CD14-positive monocyte (primary cell): Measurements from ENCODE around the gene STK33. TPM values are rescaled to one million over a fixed set of nuclear protein-coding genes. Genes with fewer than 3 reads are reported as not detected.

ENCODE experiments used
- DNase-seq, 3 donors: peaks; one replicate each; pipeline ENCODE4 v3.0.0-alpha.2; 2011 to 2022
- H2AFZ ChIP-seq: 2 replicates; pipeline ENCODE4 v1.6.0; 2012; ENCODE audit warnings: mild to moderate bottlenecking, low read depth, low read length, inconsistent platforms; ENCODE audit not compliant: insufficient read depth, poor library complexity, severe bottlenecking
- H3K27ac ChIP-seq, 2 donors: 1 replicate in 1 of 2; 2 replicates in 1 of 2; pipeline ENCODE4 v1.5.1; 2012 to 2013; ENCODE audit warnings: low read length in 2 of 2, control low read depth in 1 of 2, inconsistent platforms in 1 of 2, low read depth in 1 of 2, mild to moderate bottlenecking in 1 of 2
- H3K27me3 ChIP-seq, 2 donors: one replicate each; pipeline versions ENCODE4 v1.6.0 to v1.6.1; 2011 to 2013; ENCODE audit warnings: low read length in 2 of 2; ENCODE audit not compliant: control insufficient read depth in 2 of 2, insufficient read depth in 2 of 2
- H3K36me3 ChIP-seq, 2 donors: replicated peaks in 1 of 2; 1 replicate in 1 of 2; 2 replicates in 1 of 2; pipeline versions ENCODE4 v1.5.1 to v1.6.1; 2012 to 2013; ENCODE audit warnings: low read length in 2 of 2, control low read depth in 1 of 2, inconsistent platforms in 1 of 2, mild to moderate bottlenecking in 1 of 2; ENCODE audit not compliant: insufficient read depth in 2 of 2, control insufficient read depth in 1 of 2
- H3K4me1 ChIP-seq, 2 donors: 1 replicate in 1 of 2; 2 replicates in 1 of 2; pipeline versions ENCODE4 v1.5.1 to v1.6.1; 2012 to 2013; ENCODE audit warnings: low read length in 2 of 2, control low read depth in 1 of 2, inconsistent platforms in 1 of 2, mild to moderate bottlenecking in 1 of 2, moderate library complexity in 1 of 2; ENCODE audit not compliant: insufficient read depth in 2 of 2, control insufficient read depth in 1 of 2
- H3K4me2 ChIP-seq: replicated peaks from 2 replicates; pipeline ENCODE3; 2012; ENCODE audit warnings: low read length, moderate library complexity, mild to moderate bottlenecking; ENCODE audit not compliant: poor library complexity, severe bottlenecking; ENCODE audit errors: extremely low read depth
- H3K4me3 ChIP-seq, 3 experiments: fragments of 200-600 bp in 1 of 3; sonication (generic) in 1 of 3; replicated peaks in 1 of 3; 1 replicate in 2 of 3; 2 replicates in 1 of 3; pipeline ENCODE4 v1.5.1; 2011 to 2013; ENCODE audit warnings: low read length in 3 of 3, mild to moderate bottlenecking in 3 of 3, control low read depth in 2 of 3, low read depth in 2 of 3, inconsistent platforms in 1 of 3, moderate library complexity in 1 of 3
- H3K79me2 ChIP-seq: 2 replicates; pipeline ENCODE4 v1.6.0; 2012; ENCODE audit warnings: mild to moderate bottlenecking, control low read depth, inconsistent platforms, low read length, moderate library complexity; ENCODE audit not compliant: insufficient read depth
- H3K9ac ChIP-seq: 2 replicates; pipeline ENCODE4 v1.6.0; 2017; ENCODE audit warnings: low read length, mild to moderate bottlenecking; ENCODE audit not compliant: insufficient read depth, poor library complexity, severe bottlenecking
- H3K9me3 ChIP-seq, 2 donors: replicated peaks in 1 of 2; 1 replicate in 1 of 2; 2 replicates in 1 of 2; pipeline versions ENCODE4 v1.5.1 to v1.6.1; 2012 to 2013; ENCODE audit warnings: low read length in 2 of 2, control low read depth in 1 of 2; ENCODE audit not compliant: control insufficient read depth in 1 of 2, insufficient read depth in 1 of 2
- H4K20me1 ChIP-seq: 2 replicates; pipeline ENCODE4 v1.6.0; 2012; ENCODE audit warnings: mild to moderate bottlenecking, low read length, control low read depth, moderate library complexity; ENCODE audit not compliant: insufficient read depth
- H3K27ac Mint-ChIP-seq, 7 donors: one replicate each; pipeline ENCODE4 v1.8.0; 2020; ENCODE audit warnings: mild to moderate bottlenecking in 7 of 7, mixed read lengths in 7 of 7, moderate library complexity in 6 of 7, inconsistent platforms in 2 of 7
- H3K27me3 Mint-ChIP-seq, 3 donors: one replicate each; pipeline ENCODE4 v1.8.0; 2021 to 2022; ENCODE audit warnings: low read depth in 3 of 3, mild to moderate bottlenecking in 3 of 3, mixed read lengths in 3 of 3, moderate library complexity in 3 of 3, inconsistent platforms in 1 of 3
- H3K36me3 Mint-ChIP-seq, 2 donors: one replicate each; pipeline ENCODE4 v1.8.0; 2020; ENCODE audit warnings: mixed read lengths in 2 of 2, inconsistent platforms in 1 of 2, mild to moderate bottlenecking in 1 of 2
- H3K4me1 Mint-ChIP-seq: one replicate; pipeline ENCODE4 v1.8.0; 2020; ENCODE audit warnings: mild to moderate bottlenecking, mixed read lengths
- H3K4me3 Mint-ChIP-seq, 2 donors: one replicate each; pipeline ENCODE4 v1.8.0; 2020; ENCODE audit warnings: mild to moderate bottlenecking in 2 of 2, mixed read lengths in 2 of 2, moderate library complexity in 1 of 2
- H3K9me3 Mint-ChIP-seq, 7 donors: one replicate each; pipeline ENCODE4 v1.8.0; 2020 to 2022; ENCODE audit warnings: mixed read lengths in 7 of 7, mild to moderate bottlenecking in 6 of 7, moderate library complexity in 6 of 7, inconsistent platforms in 2 of 7
- CTCF ChIP-seq: fragments of 200-600 bp; IDR thresholded peaks from one replicate; pipeline ENCODE4 v1.8.0; 2022; ENCODE audit warnings: antibody characterized with exemption, mild to moderate bottlenecking
- WGBS: methylation state at CpG from one replicate; pipeline ENCODE4 v1.1.5; 2013; ENCODE audit warnings: missing lambda C conversion rate; ENCODE audit not compliant: insufficient coverage; 5-methylcytosine and 5-hydroxymethylcytosine counted together
- intact Hi-C, 2 donors: fragments of 100-400 bp; cut with micrococcal nuclease; formaldehyde crosslinking; loops; one replicate each; pipeline versions ENCODE4 v1.15.0 to v1.15.1; 2023
- polyA plus RNA-seq, 3 donors: library from polyadenylated mRNA; depleted of rRNA in 1 of 3; unstranded in 2 of 3; stranded (reverse) in 1 of 3; fragments of 300-500 nt in 2 of 3; fragments of >200 nt in 1 of 3; fragmentation: Illumina TruSeq in 2 of 3; gene quantifications; 1 replicate in 2 of 3; 2 replicates in 1 of 3; pipeline ENCODE4 v1.2.3, GENCODE V29; 2012 to 2021

The STK33 gene
- polyA plus RNA-seq, 3 donors: not detected

GRCh38 chr11:8344346-8344745 lies 249.7 kb downstream of the STK33 start:
- Mint-ChIP-seq H3K27me3 (peaks cover 4 to 9% (median 4%) of the 10 kb centered on the region in 3 donors), H3K36me3 (no peaks in the 10 kb centered on the region), H3K27ac (no peak overlapping the region), H3K4me1 (peaks cover 28% of the 10 kb centered on the region), H3K4me3 (no peak overlapping the region), H3K9me3 (peaks cover 0 to 9% (median 3%) of the 10 kb centered on the region in 7 donors)
- Histone ChIP-seq H3K27me3 (no peaks in the 10 kb centered on the region), H3K36me3 (no peaks in the 10 kb centered on the region), H3K27ac (no peak overlapping the region), H3K4me3 (no peak overlapping the region), H3K4me2 (no peak overlapping the region), H3K79me2 (no peaks in the 10 kb centered on the region), H3K9me3 (no peaks in the 10 kb centered on the region), H2AFZ (no peak overlapping the region), H4K20me1 (no peaks in the 10 kb centered on the region), H3K9ac (no peak overlapping the region), H3K4me1 (peaks cover 26 to 27% of the 10 kb centered on the region in 2 donors)
- DNase-seq: no peak
- intact Hi-C loops: no loop called here
- no peak for TF ChIP-seq CTCF
- 50% methylated on average over 2 of the region's 3 CpGs for WGBS

GRCh38 chr11:8342821-8343681 lies 251.0 kb downstream of the STK33 start:
- H3K4me1 Mint-ChIP-seq: peaks cover 26% of the 10 kb centered on the region
- H3K4me2 ChIP-seq: no peak overlapping the region
- no peak overlapping the region for H2AFZ ChIP-seq
- peaks cover 0 to 4% (median 1%) of the 10 kb centered on the region in 7 donors for H3K9me3 Mint-ChIP-seq
- 71% methylated on average over 14 of the region's 18 CpGs for WGBS
- H3K27ac ChIP-seq: no peak overlapping the region
- intact Hi-C loops: no loop called here
- peaks cover 26 to 27% of the 10 kb centered on the region in 2 donors for H3K4me1 ChIP-seq
- no peaks in the 10 kb centered on the region for H3K9me3 ChIP-seq
- peak in 1 of 3 donors; percentile 25 for DNase-seq
- no peaks in the 10 kb centered on the region for H3K36me3 Mint-ChIP-seq
- H3K27ac Mint-ChIP-seq: peak overlapping the region in 1 of 7 donors; percentile 49
- no peak overlapping the region for H3K4me3 ChIP-seq
- TF ChIP-seq CTCF: no peak
- no peaks in the 10 kb centered on the region for H3K36me3 ChIP-seq
- no peaks in the 10 kb centered on the region for H3K27me3 ChIP-seq
- H4K20me1 ChIP-seq: no peaks in the 10 kb centered on the region
- no peak overlapping the region for H3K4me3 Mint-ChIP-seq
- peaks cover 4 to 9% (median 4%) of the 10 kb centered on the region in 3 donors for H3K27me3 Mint-ChIP-seq
- no peak overlapping the region for H3K9ac ChIP-seq
- no peaks in the 10 kb centered on the region for H3K79me2 ChIP-seq
